Thymus (tissue), 11 donors: ENCODE data around the gene RBM38. TPM values are rescaled to one million over a fixed set of nuclear protein-coding genes. Genes with fewer than 3 reads are reported as not detected.

Experiments
- DNase-seq, 9 donors: peaks; one replicate each; pipeline ENCODE4 v3.0.0-alpha.2; 2013; ENCODE audit warnings: low spot score in 9 of 9, low read depth in 6 of 9, missing footprints in 1 of 9
- H3K27ac ChIP-seq, 2 donors: one replicate each; pipeline ENCODE4 v1.5.1; 2013; ENCODE audit warnings: control low read depth in 1 of 2, low read depth in 1 of 2, low read length in 1 of 2, mild to moderate bottlenecking in 1 of 2, moderate library complexity in 1 of 2
- H3K27me3 ChIP-seq, 2 donors: one replicate each; pipeline ENCODE4 v1.5.1; 2013; ENCODE audit warnings: low read length in 1 of 2; ENCODE audit not compliant: control insufficient read depth in 2 of 2, insufficient read depth in 1 of 2
- H3K36me3 ChIP-seq, 2 donors: one replicate each; pipeline ENCODE4 v1.5.1; 2013; ENCODE audit warnings: low read length in 1 of 2, mild to moderate bottlenecking in 1 of 2, moderate library complexity in 1 of 2; ENCODE audit not compliant: control insufficient read depth in 2 of 2, insufficient read depth in 2 of 2
- H3K4me1 ChIP-seq, 2 donors: one replicate each; pipeline ENCODE4 v1.5.1; 2013; ENCODE audit warnings: low read length in 2 of 2; ENCODE audit not compliant: control insufficient read depth in 2 of 2, insufficient read depth in 2 of 2
- H3K4me3 ChIP-seq, 2 donors: one replicate each; pipeline ENCODE4 v1.5.1; 2013; ENCODE audit warnings: low read length in 2 of 2, control low read depth in 1 of 2, mild to moderate bottlenecking in 1 of 2
- H3K9me3 ChIP-seq, 2 donors: one replicate each; pipeline ENCODE4 v1.5.1; 2013; ENCODE audit warnings: low read length in 1 of 2, mild to moderate bottlenecking in 1 of 2; ENCODE audit not compliant: control insufficient read depth in 2 of 2, insufficient read depth in 1 of 2
- WGBS: extraction: QIAGEN DNeasy Blood & Tissue Kit; methylation state at CpG from one replicate; pipeline ENCODE4 v1.1.7; 2013; 5-methylcytosine and 5-hydroxymethylcytosine counted together
- polyA plus RNA-seq: library from polyadenylated mRNA; stranded (reverse); fragments of 200-250 nt; gene quantifications from one replicate; pipeline ENCODE4 v1.2.3, GENCODE V29; 2013
- total RNA-seq: library from RNA; stranded (reverse); fragments of 120-200 nt; gene quantifications from one replicate; pipeline ENCODE4 v1.2.4, GENCODE V29; 2013
- donor health status: healthy.

RBM38 gene
- total and polyA plus RNA-seq, 2 donors = 49.2 to 84.6 TPM

- Histone ChIP-seq H3K9me3 (peaks cover 0 to 14% of the 10 kb centered on the region in 2 donors), H3K27ac (no peak overlapping the region), H3K27me3 (peaks cover 0 to 10% of the 10 kb centered on the region in 2 donors), H3K4me1 (peaks cover 11 to 15% of the 10 kb centered on the region in 2 donors), H3K36me3 (no peaks in the 10 kb centered on the region), H3K4me3 (no peak overlapping the region)
- WGBS = 97% methylated on average over 7 of the region's 7 CpGs
- no peak for DNase-seq
Observed at GRCh38 chr20:57439993-57440392, 48.8 kb downstream of the RBM38 start.

DNA sequence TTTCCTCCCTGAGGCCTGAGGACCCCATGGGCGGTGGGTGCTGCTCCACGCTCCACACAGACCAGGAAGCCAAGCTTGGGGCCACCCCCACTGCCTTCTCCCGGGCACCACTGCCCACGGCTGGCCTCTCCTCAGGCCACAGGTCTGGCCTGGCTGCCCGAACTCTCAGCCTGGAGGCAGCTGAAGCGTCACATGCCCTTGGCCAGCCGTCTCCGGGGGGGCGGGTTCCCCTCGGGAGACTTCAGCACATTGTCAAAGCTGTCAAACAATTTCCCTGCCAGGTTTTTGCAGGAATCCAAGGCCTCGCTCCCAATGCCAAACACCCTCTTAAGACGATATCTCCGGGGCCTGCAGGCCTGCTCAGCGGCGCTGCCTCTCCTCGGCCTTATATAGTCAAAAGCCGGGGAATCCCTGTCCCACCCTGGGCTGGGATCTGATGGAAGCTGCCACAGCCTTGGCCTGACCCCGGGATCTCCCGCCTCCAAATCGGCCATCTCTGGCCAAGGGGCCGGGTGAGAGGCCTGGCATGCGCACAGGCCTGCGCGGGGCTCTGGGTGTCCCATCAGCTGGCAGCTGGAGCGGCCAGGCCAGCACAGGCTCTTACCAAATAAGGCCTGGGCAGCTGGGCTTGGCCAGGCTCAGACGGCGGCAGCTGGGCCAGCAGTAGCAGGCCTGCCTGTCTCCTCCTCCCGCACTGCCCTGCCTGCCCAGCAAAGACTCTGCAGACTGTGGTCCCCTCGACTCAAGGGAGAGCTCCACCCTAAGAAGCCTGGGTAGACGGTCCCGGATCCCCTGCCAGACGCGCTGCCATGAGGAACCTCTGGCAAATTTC, 49.7 kb downstream of the RBM38 start:
- H3K27ac ChIP-seq = no peak overlapping the region
- H3K4me1 ChIP-seq = peaks cover 2 to 6% of the 10 kb centered on the region in 2 donors
- no peak for DNase-seq
- H3K27me3 ChIP-seq = peaks cover 0 to 8% of the 10 kb centered on the region in 2 donors
- 91% methylated on average over 33 of the region's 33 CpGs for WGBS
- H3K36me3 ChIP-seq = no peaks in the 10 kb centered on the region
- no peak overlapping the region for H3K4me3 ChIP-seq
- peaks cover 0 to 14% of the 10 kb centered on the region in 2 donors for H3K9me3 ChIP-seq

DNA sequence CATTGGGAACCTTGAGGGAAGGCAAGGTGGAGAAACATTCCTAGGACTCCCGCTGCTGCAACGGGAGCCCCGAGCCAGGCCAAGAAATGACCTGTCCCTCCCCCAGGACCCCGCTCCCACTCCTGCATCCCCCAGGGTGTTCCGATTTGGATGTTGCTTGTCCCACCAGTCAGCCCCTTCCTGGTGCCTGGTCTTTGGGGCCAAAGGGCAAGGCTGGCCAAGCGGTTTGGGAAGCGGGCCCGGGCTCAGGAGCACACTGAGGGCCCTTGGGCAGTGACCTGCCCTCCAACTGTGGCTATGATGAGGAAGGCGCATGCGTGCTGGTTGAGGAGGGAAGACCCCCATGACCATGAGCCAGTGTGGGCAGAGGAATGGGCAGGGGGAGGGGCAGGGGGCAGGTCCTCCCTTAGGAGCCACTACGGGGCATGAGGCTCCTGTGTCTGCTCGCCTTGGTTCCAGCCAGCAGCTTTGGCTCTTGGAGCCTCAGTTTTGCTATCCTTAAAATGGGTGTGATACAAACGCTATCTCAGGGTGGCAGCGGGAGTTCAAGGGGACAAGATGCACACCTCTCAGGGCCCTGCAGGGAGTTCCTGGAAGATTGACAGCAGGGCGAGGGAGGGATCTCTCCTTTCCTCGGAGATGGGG, 50.4 kb downstream of the RBM38 start:
- 96% methylated on average over 16 of the region's 16 CpGs for WGBS
- H3K27ac ChIP-seq = no peak overlapping the region
- H3K4me1 ChIP-seq = peaks cover 0 to 2% of the 10 kb centered on the region in 2 donors

GRCh38 chr20:57442158-57442887, 51.1 kb downstream of the RBM38 start:
- DNase-seq = no peak
- no peaks in the 10 kb centered on the region for H3K36me3 ChIP-seq
- 95% methylated on average over 17 of the region's 17 CpGs for WGBS

More for the DNA sequence above, 50.4 kb downstream of the RBM38 start:
- DNase-seq = no peak
- Histone ChIP-seq H3K36me3 (no peaks in the 10 kb centered on the region), H3K9me3 (peaks cover 0 to 13% of the 10 kb centered on the region in 2 donors), H3K27me3 (peaks cover 0 to 7% of the 10 kb centered on the region in 2 donors), H3K4me3 (no peak overlapping the region)

DNA sequence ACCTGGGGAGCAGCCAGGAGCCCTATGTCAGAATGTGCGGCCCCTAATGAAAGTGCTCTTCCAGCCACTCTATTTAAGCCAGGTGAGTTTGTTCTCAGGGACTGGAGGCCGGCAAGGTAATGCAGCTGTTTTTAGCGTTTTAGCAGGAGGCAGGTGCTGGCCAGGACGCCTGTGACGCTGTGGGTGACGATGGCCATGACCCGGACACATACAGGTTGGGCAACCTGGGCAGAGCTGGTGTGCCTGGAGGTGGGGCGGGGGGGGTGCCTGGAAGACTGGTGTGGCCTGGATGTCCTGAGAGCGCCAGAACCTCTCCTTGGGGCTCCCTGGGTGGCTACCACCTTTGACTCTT, 51.7 kb downstream of the RBM38 start:
- DNase-seq = no peak
- no peak overlapping the region for H3K27ac ChIP-seq
- no peak overlapping the region for H3K4me3 ChIP-seq
- peaks cover 0 to under 1% of the 10 kb centered on the region in 2 donors for H3K9me3 ChIP-seq
- peaks cover 0 to 2% of the 10 kb centered on the region in 2 donors for H3K4me1 ChIP-seq
- H3K27me3 ChIP-seq = peaks cover 0 to 2% of the 10 kb centered on the region in 2 donors
- no peaks in the 10 kb centered on the region for H3K36me3 ChIP-seq
- 90% methylated on average over 9 of the region's 9 CpGs for WGBS

More at GRCh38 chr20:57442158-57442887, 51.1 kb downstream of the RBM38 start:
- H3K27ac ChIP-seq = no peak overlapping the region
- H3K4me3 ChIP-seq = no peak overlapping the region
- H3K27me3 ChIP-seq = peaks cover 0 to 5% of the 10 kb centered on the region in 2 donors
- peaks cover 0 to 2% of the 10 kb centered on the region in 2 donors for H3K4me1 ChIP-seq
- H3K9me3 ChIP-seq = peaks cover 0 to 6% of the 10 kb centered on the region in 2 donors

GRCh38 chr20:57443349-57444265, 52.4 kb downstream of the RBM38 start:
- no peak overlapping the region for H3K27ac ChIP-seq
- no peak for DNase-seq
- no peak overlapping the region for H3K4me3 ChIP-seq
- peaks cover 0 to 2% of the 10 kb centered on the region in 2 donors for H3K27me3 ChIP-seq
- peaks cover 0 to 2% of the 10 kb centered on the region in 2 donors for H3K4me1 ChIP-seq
- no peaks in the 10 kb centered on the region for H3K9me3 ChIP-seq
- H3K36me3 ChIP-seq = no peaks in the 10 kb centered on the region
- WGBS = 92% methylated on average over 18 of the region's 18 CpGs

DNA sequence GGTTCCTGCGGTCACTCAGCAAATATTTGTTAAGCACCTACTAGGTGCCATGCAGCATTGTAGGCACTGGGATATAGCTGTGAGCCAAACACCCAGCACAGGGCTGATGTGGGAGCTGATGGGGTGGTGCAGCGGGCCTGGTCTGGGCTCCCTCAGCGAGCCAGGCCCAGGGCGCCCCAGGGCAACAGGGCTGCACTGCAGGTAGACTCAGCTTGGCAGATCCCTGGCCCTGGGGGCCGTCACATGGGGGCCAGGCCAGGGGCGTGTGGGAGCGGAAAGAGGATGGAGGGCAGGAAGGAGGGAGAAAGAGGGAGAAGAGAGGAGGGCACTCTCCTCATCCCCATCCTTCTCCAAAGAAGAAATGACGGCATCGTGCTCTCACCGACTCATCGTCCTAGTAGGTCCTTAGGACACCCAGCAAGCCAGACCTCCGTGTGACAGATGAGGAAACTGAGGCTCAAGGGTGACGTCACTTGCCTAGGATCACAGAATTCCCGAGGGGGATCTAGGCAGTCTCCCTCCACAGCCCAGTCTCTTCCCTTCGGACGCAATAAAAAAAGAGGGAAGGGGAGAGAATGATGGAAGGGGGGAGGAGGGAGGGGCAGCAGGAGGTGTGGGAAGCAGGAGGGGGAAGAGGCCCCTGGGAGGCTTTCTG, 53.3 kb downstream of the RBM38 start:
- Histone ChIP-seq H3K4me1 (peaks cover 0 to 2% of the 10 kb centered on the region in 2 donors), H3K36me3 (no peaks in the 10 kb centered on the region), H3K27me3 (peaks cover 0 to 2% of the 10 kb centered on the region in 2 donors), H3K4me3 (no peak overlapping the region), H3K27ac (no peak overlapping the region), H3K9me3 (no peaks in the 10 kb centered on the region)
- WGBS = 95% methylated on average over 16 of the region's 16 CpGs
- no peak for DNase-seq

DNA sequence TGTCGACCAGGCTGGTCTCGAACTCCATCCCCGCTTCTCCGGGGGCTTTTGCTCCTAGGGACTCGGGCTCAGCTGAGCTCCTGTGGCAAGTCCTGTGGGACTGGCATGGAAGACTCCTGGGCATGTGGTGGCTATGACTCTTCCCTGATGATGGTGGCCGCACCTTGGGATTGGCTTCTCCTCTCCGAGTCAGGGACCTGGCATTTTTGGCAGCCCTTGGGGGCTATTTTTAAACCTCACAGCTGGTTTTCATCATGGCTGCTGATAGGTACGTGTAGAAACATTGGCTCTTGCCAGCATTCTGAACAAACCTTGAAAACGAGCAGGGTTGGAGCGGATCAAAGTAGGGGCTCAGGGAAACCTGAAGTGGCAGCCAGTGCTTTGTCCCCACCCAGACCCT, 54.1 kb downstream of the RBM38 start:
- Histone ChIP-seq H3K4me1 (peaks cover 0 to 7% of the 10 kb centered on the region in 2 donors), H3K9me3 (no peaks in the 10 kb centered on the region), H3K36me3 (no peaks in the 10 kb centered on the region), H3K4me3 (no peak overlapping the region), H3K27me3 (peaks cover 0 to 6% of the 10 kb centered on the region in 2 donors), H3K27ac (no peak overlapping the region)
- DNase-seq = no peak
- 94% methylated on average over 10 of the region's 10 CpGs for WGBS
